Keratinocyte (primary cell): ENCODE results near the gene MUC5B. TPM values are rescaled to one million over a fixed set of nuclear protein-coding genes. Genes with fewer than 3 reads are reported as not detected.

ENCODE experiments used
- DNase-seq: peaks from one replicate; pipeline ENCODE4 v3.0.0-alpha.2; 2011; ENCODE audit warnings: low read depth, missing footprints, low spot score
- FAIRE-seq: peaks from 2 replicates; lab custom pipeline; 2011; peaks lifted over from hg19 to GRCh38; lab: Jason Lieb, UNC
- H2AFZ ChIP-seq: 2 replicates; pipeline ENCODE4 v1.6.0; 2012; ENCODE audit warnings: low read length, control low read depth, inconsistent platforms; ENCODE audit not compliant: control insufficient read depth
- H3K27ac ChIP-seq: 2 replicates; pipeline ENCODE4 v1.5.1; 2011; ENCODE audit warnings: low read length; ENCODE audit not compliant: control insufficient read depth, insufficient read depth
- H3K27me3 ChIP-seq: 3 replicates; pipeline ENCODE4 v1.6.0; 2011; ENCODE audit warnings: low read length; ENCODE audit not compliant: control insufficient read depth, insufficient read depth; ENCODE audit errors: extremely low read depth
- H3K36me3 ChIP-seq, 2 experiments: 2 replicates in 1 of 2; 3 replicates in 1 of 2; pipeline ENCODE4 v1.5.1; 2011; ENCODE audit warnings: low read length in 2 of 2, mild to moderate bottlenecking in 1 of 2; ENCODE audit not compliant: control insufficient read depth in 2 of 2, insufficient read depth in 2 of 2; ENCODE audit errors: extremely low read depth in 1 of 2
- H3K4me1 ChIP-seq: 3 replicates; pipeline ENCODE4 v1.5.1; 2011; ENCODE audit warnings: low read length; ENCODE audit not compliant: control insufficient read depth, insufficient read depth; ENCODE audit errors: extremely low read depth
- H3K4me2 ChIP-seq: 3 replicates; pipeline ENCODE4 v1.6.0; 2011; ENCODE audit warnings: low read depth, low read length; ENCODE audit not compliant: control insufficient read depth, insufficient read depth; ENCODE audit errors: extremely low read depth
- H3K4me3 ChIP-seq, 3 experiments: fragments of 200-600 bp in 1 of 3; sonication (generic) in 1 of 3; 2 replicates in 2 of 3; 3 replicates in 1 of 3; pipeline ENCODE4 v1.5.1; 2011 to 2016; ENCODE audit warnings: low read length in 3 of 3, mild to moderate bottlenecking in 3 of 3, control low read depth in 2 of 3, inconsistent platforms in 1 of 3, low read depth in 1 of 3, mixed read lengths in 1 of 3, mixed run types in 1 of 3, moderate library complexity in 1 of 3; ENCODE audit not compliant: control insufficient read depth in 2 of 3, insufficient read depth in 2 of 3; ENCODE audit errors: extremely low read depth in 1 of 3
- H3K79me2 ChIP-seq: 2 replicates; pipeline ENCODE4 v1.6.0; 2012; ENCODE audit warnings: low read length; ENCODE audit not compliant: control insufficient read depth, insufficient read depth
- H3K9ac ChIP-seq: 3 replicates; pipeline ENCODE4 v1.6.0; 2011; ENCODE audit warnings: low read length; ENCODE audit not compliant: control insufficient read depth, insufficient read depth; ENCODE audit errors: extremely low read depth
- H3K9me1 ChIP-seq: 3 replicates; pipeline ENCODE4 v1.6.0; 2011; ENCODE audit warnings: low read length; ENCODE audit not compliant: control insufficient read depth, insufficient read depth; ENCODE audit errors: extremely low read depth
- H3K9me3 ChIP-seq: 2 replicates; pipeline ENCODE4 v1.5.1; 2012; ENCODE audit warnings: low read depth, low read length; ENCODE audit not compliant: control insufficient read depth
- H4K20me1 ChIP-seq: 3 replicates; pipeline ENCODE4 v1.6.0; 2011; ENCODE audit warnings: low read length; ENCODE audit not compliant: control insufficient read depth, insufficient read depth; ENCODE audit errors: extremely low read depth
- EZH2 ChIP-seq: IDR thresholded peaks from one replicate; pipeline ENCODE4 v1.6.1; 2012; ENCODE audit warnings: inconsistent platforms, mild to moderate bottlenecking, low read length, moderate library complexity
- dilution Hi-C: fragments of 300-500 bp; cut with MboI; formaldehyde crosslinking; loops from one replicate; pipeline ENCODE4 v1.7.0; 2020; ENCODE audit warnings: low sequenced_read_pairs; ENCODE audit not compliant: extremely low pct_ligation_motif_present
- polyA plus RNA-seq, 5 experiments: library from polyadenylated mRNA; depleted of rRNA in 3 of 5; stranded (reverse) in 3 of 5; stranded (forward) in 1 of 5; unstranded in 1 of 5; fragments of >200 nt; gene quantifications; 1 replicate in 1 of 5; 2 replicates in 3 of 5; 3 replicates in 1 of 5; pipeline versions ENCODE4 v1.2.1 to v1.2.3, GENCODE V29; 2011 to 2012; ENCODE audit warnings: missing spikeins in 2 of 5, low read depth in 1 of 5, low replicate concordance in 1 of 5
- TF ChIP-seq, protein P1 (sequence below), 3 experiments: IDR thresholded peaks in 1 of 3; conservative IDR thresholded peaks in 1 of 3; optimal IDR thresholded peaks in 1 of 3; 2 replicates in 2 of 3; 3 replicates in 1 of 3; pipeline versions ENCODE3 to v1.5.1; 2011; ENCODE audit warnings: low read length in 3 of 3, mild to moderate bottlenecking in 3 of 3, moderate library complexity in 2 of 3, control low read depth in 1 of 3, inconsistent platforms in 1 of 3; ENCODE audit not compliant: insufficient read depth in 2 of 3; ENCODE audit errors: extremely low read depth in 1 of 3

Gene MUC5B
- polyA plus RNA-seq, 1 donor (not counting 4 experiments of a cell fraction or from before 2014, with no cell fraction given), result not detected

DNA sequence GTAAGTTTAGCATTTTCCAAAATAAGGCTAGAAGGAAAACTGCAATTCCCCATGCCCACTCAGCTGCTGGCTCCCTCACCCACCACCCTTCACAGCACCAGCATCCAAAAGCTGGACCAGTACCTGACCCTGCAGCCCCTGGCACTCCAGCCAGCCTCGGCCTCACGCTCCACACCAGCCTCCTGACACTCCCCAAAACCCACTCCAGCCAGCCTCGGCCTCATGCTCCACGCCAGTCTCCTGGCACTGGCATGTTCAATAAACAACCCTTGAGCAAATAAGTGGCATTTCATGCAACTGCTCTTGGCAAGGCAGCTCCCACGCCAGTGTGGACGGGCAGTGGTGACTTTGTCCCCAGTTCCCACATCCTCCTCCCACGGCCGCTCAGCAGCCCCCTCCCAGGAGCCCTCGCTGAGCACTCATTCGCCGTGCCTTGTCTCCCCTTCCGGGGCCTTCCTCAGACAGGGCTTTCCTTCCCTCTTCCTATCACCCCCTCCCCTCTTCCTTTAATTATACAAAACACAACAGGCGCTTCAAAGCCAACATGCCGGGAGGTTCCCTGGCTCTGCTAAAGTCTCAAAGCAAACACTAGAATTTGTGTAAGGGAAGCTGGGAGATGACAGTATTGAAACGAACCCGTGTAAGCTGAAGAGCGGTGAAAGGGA is 79.7 kb downstream of the MUC5B start:
- dilution Hi-C loops, result no loop called here
- DNase-seq (no peak), FAIRE-seq (no peak)
- H3K9ac ChIP-seq, result no peak overlapping the region
- peaks cover 46% of the 10 kb centered on the region for H3K4me1 ChIP-seq
- H3K36me3 ChIP-seq, result peaks cover 17 to 25% of the 10 kb centered on the region in 2 experiments
- H4K20me1 ChIP-seq, result peaks cover 29% of the 10 kb centered on the region
- no peak overlapping the region for H2AFZ ChIP-seq
- no peak overlapping the region for H3K27ac ChIP-seq
- no peak overlapping the region for H3K4me2 ChIP-seq
- H3K9me1 ChIP-seq, result peaks cover 4% of the 10 kb centered on the region
- no peaks in the 10 kb centered on the region for H3K27me3 ChIP-seq
- H3K9me3 ChIP-seq, result no peaks in the 10 kb centered on the region
- TF ChIP-seq, protein P1, sequence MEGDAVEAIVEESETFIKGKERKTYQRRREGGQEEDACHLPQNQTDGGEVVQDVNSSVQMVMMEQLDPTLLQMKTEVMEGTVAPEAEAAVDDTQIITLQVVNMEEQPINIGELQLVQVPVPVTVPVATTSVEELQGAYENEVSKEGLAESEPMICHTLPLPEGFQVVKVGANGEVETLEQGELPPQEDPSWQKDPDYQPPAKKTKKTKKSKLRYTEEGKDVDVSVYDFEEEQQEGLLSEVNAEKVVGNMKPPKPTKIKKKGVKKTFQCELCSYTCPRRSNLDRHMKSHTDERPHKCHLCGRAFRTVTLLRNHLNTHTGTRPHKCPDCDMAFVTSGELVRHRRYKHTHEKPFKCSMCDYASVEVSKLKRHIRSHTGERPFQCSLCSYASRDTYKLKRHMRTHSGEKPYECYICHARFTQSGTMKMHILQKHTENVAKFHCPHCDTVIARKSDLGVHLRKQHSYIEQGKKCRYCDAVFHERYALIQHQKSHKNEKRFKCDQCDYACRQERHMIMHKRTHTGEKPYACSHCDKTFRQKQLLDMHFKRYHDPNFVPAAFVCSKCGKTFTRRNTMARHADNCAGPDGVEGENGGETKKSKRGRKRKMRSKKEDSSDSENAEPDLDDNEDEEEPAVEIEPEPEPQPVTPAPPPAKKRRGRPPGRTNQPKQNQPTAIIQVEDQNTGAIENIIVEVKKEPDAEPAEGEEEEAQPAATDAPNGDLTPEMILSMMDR (optimal IDR thresholded peaks at IDR 0.05 in 1 of 3, IDR thresholded peaks at IDR 0.05 in 1 of 3, conservative IDR thresholded peaks at IDR 0.05 in 1 of 3; ENCODE audit: extremely low read depth in 1 of 3, insufficient read depth in 2 of 3, low read length in 3 of 3), result no peak
- no peak for TF ChIP-seq EZH2
- no peak overlapping the region for H3K4me3 ChIP-seq
- peaks cover 92% of the 10 kb centered on the region for H3K79me2 ChIP-seq

- Histone ChIP-seq H3K27ac (no peak overlapping the region), H4K20me1 (peaks cover 23% of the 10 kb centered on the region), H3K4me3 (no peak overlapping the region), H3K9ac (peak overlapping the region; percentile 6), H3K27me3 (no peaks in the 10 kb centered on the region), H3K79me2 (peaks cover 91% of the 10 kb centered on the region), H3K9me1 (peaks cover 4% of the 10 kb centered on the region), H3K36me3 (peaks cover 11 to 18% of the 10 kb centered on the region in 2 experiments), H3K4me1 (peaks cover 52% of the 10 kb centered on the region), H3K9me3 (no peaks in the 10 kb centered on the region), H2AFZ (no peak overlapping the region), H3K4me2 (no peak overlapping the region)
- TF ChIP-seq, protein P1 (optimal IDR thresholded peaks at IDR 0.05 in 1 of 3, IDR thresholded peaks at IDR 0.05 in 1 of 3, conservative IDR thresholded peaks at IDR 0.05 in 1 of 3; ENCODE audit: extremely low read depth in 1 of 3, insufficient read depth in 2 of 3, low read length in 3 of 3), result peak; percentile 79 to 94 (median 81)
- TF ChIP-seq EZH2, result no peak
- FAIRE-seq (peak; percentile 23), DNase-seq (peak; percentile 35)
- dilution Hi-C loops, result no loop called here
These were observed 80.4 kb downstream of the MUC5B start for GRCh38 chr11:1303126-1303821.
